Pancreas (tissue), 10 donors: ENCODE results near the gene CDH12. TPM values are rescaled to one million over a fixed set of nuclear protein-coding genes. Genes with fewer than 3 reads are reported as not detected.

Experiments used
- ATAC-seq, 4 donors: fragments of 200-7000 bp; cut with Tn5 transposase; one replicate each; pipeline versions ENCODE4 v1.8.0 to v1.9.1; 2020; ENCODE audit warnings: mild to moderate bottlenecking in 4 of 4, moderate library complexity in 4 of 4
- DNase-seq, 6 donors: peaks; one replicate each; pipeline ENCODE4 v3.0.0-alpha.2; 2020
- FAIRE-seq: peaks from 2 replicates; lab custom pipeline; 2012; peaks lifted over from hg19 to GRCh38; lab: Jason Lieb, UNC
- H3K27ac ChIP-seq, 4 donors: fragments of 200-600 bp; sonication (generic); 1 replicate in 3 of 4; 2 replicates in 1 of 4; pipeline versions ENCODE4 v1.5.0 to v1.8.0; 2020
- H3K27me3 ChIP-seq, 4 donors: fragments of 200-600 bp; one replicate each; pipeline ENCODE4 v1.8.0; 2021
- H3K36me3 ChIP-seq, 3 donors: fragments of 200-600 bp; sonication (generic) in 1 of 3; one replicate each; pipeline versions ENCODE4 v1.5.0 to v1.8.0; 2020 to 2021
- H3K4me1 ChIP-seq, 3 donors: fragments of 200-600 bp; one replicate each; pipeline ENCODE4 v1.8.0; 2021
- H3K4me3 ChIP-seq, 4 donors: fragments of 200-600 bp; sonication (generic) in 2 of 4; one replicate each; pipeline versions ENCODE4 v1.5.0 to v1.8.0; 2020 to 2021
- H3K9me3 ChIP-seq, 4 donors: fragments of 200-600 bp; one replicate each; pipeline ENCODE4 v1.8.0; 2021
- WGBS, 2 donors: extraction: QIAGEN DNeasy Blood & Tissue Kit; methylation state at CpG; one replicate each; pipeline ENCODE4 v1.1.7; 2013; 5-methylcytosine and 5-hydroxymethylcytosine counted together
- intact Hi-C, 3 donors: fragments of 100-400 bp; cut with DNase I; formaldehyde crosslinking; loops; one replicate each; pipeline versions ENCODE4 v1.11.1 to v1.14.2; 2022
- polyA plus RNA-seq, 2 donors: library from polyadenylated mRNA; stranded (reverse); fragments of 200-250 nt; gene quantifications; one replicate each; pipeline ENCODE4 v1.2.3, GENCODE V29; 2013
- total RNA-seq, 6 donors: library from RNA; stranded (reverse); fragmentation: NEBNext Ultra II Directional in 4 of 6; extraction: Animal tissue kit (Norgen Biotek cat#: 25700) in 4 of 6; gene quantifications; one replicate each; pipeline versions ENCODE4 v1.2.1 to v1.2.4, GENCODE V29; 2021 to 2023
- TF ChIP-seq, protein P1 (sequence below), 4 donors: fragments of 200-600 bp; sonication (generic) in 3 of 4; IDR thresholded peaks; one replicate each; pipeline versions ENCODE4 v1.5.0 to v1.8.0; 2021; ENCODE audit warnings: antibody characterized with exemption in 4 of 4
- donor health status: healthy with polysubstance abuse.
- donor health status: DM: no; HTN: no; CAD: no; lungs with moderate emphysema.
- donor health status: DM: no; HTN: no; CAD: no.
- donor health status: control.
- donor health status: control.
- donor health status: Bipolar disorder and iron deficiency.
- donor health status: DM: yes; HTN: yes; CAD: no.
- donor health status: DM: no; HTN: no; CAD: no.
- donor health status: DM: no; HTN: no; CAD: no.
- donor health status: DM: yes; HTN: yes; CAD: no.

CDH12 gene
- total and polyA plus RNA-seq, 8 donors, result 0.12 to 0.31 (median 0.17) TPM; not detected in 4

DNA sequence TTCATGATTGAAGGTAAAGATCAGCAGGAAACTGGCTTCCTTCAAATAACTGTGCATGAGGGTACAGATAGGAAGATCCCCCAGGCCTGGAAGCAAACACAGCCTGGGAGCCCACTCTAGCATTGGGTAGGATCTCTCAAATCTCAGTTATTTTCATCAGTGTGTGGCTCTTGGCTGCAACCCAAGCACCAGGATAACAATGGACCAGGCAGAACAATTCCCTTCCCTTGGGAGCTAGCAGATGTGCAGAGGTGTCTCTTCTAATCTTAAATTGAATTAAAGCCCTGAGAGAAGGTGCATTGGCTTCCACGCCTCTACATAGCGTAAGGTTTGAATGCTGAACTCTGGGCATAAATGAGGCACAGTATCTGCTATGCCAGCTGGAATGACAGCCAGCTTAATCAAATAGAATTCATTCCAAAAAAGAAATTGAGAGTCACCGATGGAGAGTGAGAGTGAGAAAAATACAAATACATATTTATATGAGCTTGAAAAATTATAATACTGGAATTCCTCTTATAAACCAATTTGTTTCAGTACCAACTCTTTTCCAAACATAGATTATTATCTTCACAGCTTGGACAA is 957.3 kb downstream of the CDH12 start:
- Histone ChIP-seq H3K4me1 (no peaks in the 10 kb centered on the region), H3K27me3 (no peaks in the 10 kb centered on the region), H3K27ac (no peak overlapping the region), H3K9me3 (no peaks in the 10 kb centered on the region), H3K4me3 (no peak overlapping the region), H3K36me3 (no peaks in the 10 kb centered on the region)
- WGBS, 2 donors, result 25 to 30% methylated on average over 3 of the region's 3 CpGs
- ATAC-seq (no peak), FAIRE-seq (no peak), DNase-seq (no peak)
- TF ChIP-seq, protein P1, sequence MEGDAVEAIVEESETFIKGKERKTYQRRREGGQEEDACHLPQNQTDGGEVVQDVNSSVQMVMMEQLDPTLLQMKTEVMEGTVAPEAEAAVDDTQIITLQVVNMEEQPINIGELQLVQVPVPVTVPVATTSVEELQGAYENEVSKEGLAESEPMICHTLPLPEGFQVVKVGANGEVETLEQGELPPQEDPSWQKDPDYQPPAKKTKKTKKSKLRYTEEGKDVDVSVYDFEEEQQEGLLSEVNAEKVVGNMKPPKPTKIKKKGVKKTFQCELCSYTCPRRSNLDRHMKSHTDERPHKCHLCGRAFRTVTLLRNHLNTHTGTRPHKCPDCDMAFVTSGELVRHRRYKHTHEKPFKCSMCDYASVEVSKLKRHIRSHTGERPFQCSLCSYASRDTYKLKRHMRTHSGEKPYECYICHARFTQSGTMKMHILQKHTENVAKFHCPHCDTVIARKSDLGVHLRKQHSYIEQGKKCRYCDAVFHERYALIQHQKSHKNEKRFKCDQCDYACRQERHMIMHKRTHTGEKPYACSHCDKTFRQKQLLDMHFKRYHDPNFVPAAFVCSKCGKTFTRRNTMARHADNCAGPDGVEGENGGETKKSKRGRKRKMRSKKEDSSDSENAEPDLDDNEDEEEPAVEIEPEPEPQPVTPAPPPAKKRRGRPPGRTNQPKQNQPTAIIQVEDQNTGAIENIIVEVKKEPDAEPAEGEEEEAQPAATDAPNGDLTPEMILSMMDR (IDR thresholded peaks at IDR 0.05), result no peak
- intact Hi-C loops, result no loop called here

GRCh38 chr5:21893161-21893560 is 960.0 kb downstream of the CDH12 start:
- no peak for FAIRE-seq
- TF ChIP-seq, protein P1 (IDR thresholded peaks at IDR 0.05), result no peak
- H3K4me3 ChIP-seq, result no peak overlapping the region
- WGBS, 2 donors, result 82 to 85% methylated on average over 2 of the region's 2 CpGs
- no peaks in the 10 kb centered on the region for H3K36me3 ChIP-seq
- H3K9me3 ChIP-seq, result no peaks in the 10 kb centered on the region
- DNase-seq, result no peak
- no peaks in the 10 kb centered on the region for H3K4me1 ChIP-seq
- intact Hi-C loops, result no loop called here
- no peak overlapping the region for H3K27ac ChIP-seq
- no peak for ATAC-seq
- H3K27me3 ChIP-seq, result no peaks in the 10 kb centered on the region

DNA sequence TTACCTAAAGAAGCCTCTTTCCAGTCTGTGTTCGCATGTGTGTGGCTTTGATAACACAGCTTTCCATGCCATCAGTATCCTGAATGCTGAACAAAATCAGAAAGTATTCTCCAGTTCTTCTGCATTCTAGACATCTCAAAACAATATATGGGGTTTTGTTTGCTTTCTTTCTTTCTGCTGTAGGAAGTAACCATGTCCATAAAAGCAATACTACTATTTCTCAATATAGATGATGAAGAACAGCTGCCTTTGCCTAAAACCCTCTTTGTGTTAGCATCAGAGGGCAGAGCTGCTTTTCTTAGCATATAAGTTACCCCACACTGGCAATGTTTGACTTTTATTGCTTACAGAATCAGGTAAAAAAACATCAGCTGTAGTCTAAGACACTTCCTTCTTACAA is 963.6 kb downstream of the CDH12 start:
- FAIRE-seq, result no peak

GRCh38 chr5:21882074-21882745 is 970.9 kb downstream of the CDH12 start:
- ATAC-seq, result no peak
- 65 to 70% methylated on average over 15 to 17 of the region's 17 CpGs for WGBS, 2 donors
- H3K4me1 ChIP-seq, result no peaks in the 10 kb centered on the region
- no peaks in the 10 kb centered on the region for H3K36me3 ChIP-seq
- no peak for DNase-seq
- H3K27me3 ChIP-seq, result no peaks in the 10 kb centered on the region
- intact Hi-C loops, result no loop called here
- H3K9me3 ChIP-seq, result no peaks in the 10 kb centered on the region
- H3K27ac ChIP-seq, result no peak overlapping the region
- TF ChIP-seq, protein P1 (IDR thresholded peaks at IDR 0.05), result no peak
- no peak for FAIRE-seq
- H3K4me3 ChIP-seq, result no peak overlapping the region

More for the DNA sequence above, 963.6 kb downstream of the CDH12 start:
- Histone ChIP-seq H3K36me3 (no peaks in the 10 kb centered on the region), H3K9me3 (no peaks in the 10 kb centered on the region), H3K27ac (no peak overlapping the region), H3K4me3 (no peak overlapping the region), H3K4me1 (no peaks in the 10 kb centered on the region), H3K27me3 (no peaks in the 10 kb centered on the region)
- intact Hi-C loops, result no loop called here
- no peak for DNase-seq
- TF ChIP-seq, protein P1 (IDR thresholded peaks at IDR 0.05), result no peak
- ATAC-seq, result no peak
- 42 to 59% methylated on average over 1 of the region's 1 CpG for WGBS, 2 donors

DNA sequence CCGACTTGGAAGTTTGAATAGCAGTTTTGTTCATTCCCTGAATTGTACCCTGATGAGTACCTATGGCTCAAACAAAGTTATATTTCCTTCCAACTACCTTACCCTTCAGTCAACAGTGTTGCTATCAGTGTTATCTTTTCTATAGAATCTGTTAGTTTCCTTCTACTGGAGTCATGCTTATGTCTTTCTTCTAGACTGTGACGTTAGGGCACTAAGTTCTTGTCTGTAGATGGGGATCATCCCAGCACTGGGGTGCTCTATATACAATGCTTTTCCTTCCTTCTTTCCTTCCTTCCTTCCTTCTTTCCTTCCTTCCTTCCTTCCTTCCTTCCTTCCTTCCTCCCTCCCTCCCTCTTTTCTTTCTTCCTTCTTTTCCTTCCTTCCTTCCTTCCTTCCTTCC is 973.0 kb downstream of the CDH12 start:
- WGBS, 2 donors, result 62 to 81% methylated on average over 2 of the region's 2 CpGs
- intact Hi-C loops, result no loop called here
- no peak overlapping the region for H3K27ac ChIP-seq
- H3K36me3 ChIP-seq, result no peaks in the 10 kb centered on the region
- no peak overlapping the region for H3K4me3 ChIP-seq
- H3K27me3 ChIP-seq, result no peaks in the 10 kb centered on the region
- ATAC-seq (no peak), FAIRE-seq (no peak), DNase-seq (no peak)
- H3K9me3 ChIP-seq, result no peaks in the 10 kb centered on the region
- no peaks in the 10 kb centered on the region for H3K4me1 ChIP-seq
- TF ChIP-seq, protein P1 (IDR thresholded peaks at IDR 0.05), result no peak
